HCT116 (cell line): ENCODE data around the gene CAMK2A. TPM values are rescaled to one million over a fixed set of nuclear protein-coding genes. Genes with fewer than 3 reads are reported as not detected.

Experiments used
- ATAC-seq: fragments of 200-7000 bp; cut with Tn5 transposase; 2 replicates; pipeline ENCODE4 v1.9.1; 2020; ENCODE audit warnings: mild to moderate bottlenecking, moderate library complexity
- BruUV-seq: library from RNA; stranded (reverse); fragments of 400-500 nt; replicated peaks from 2 replicates; lab custom pipeline; 2021; lab: Mats Ljungman, UMichigan
- CTCF ChIA-PET: fragments of 300-600 bp; sonication (Branson Sonifier 250); formaldehyde crosslinking; loops from one replicate; lab custom pipeline; 2021; ENCODE audit warnings: antibody characterized with exemption; lab: Charles Lee
- POLR2A ChIA-PET: fragments of 300-600, 350-600 bp; sonication (Branson Sonifier 250); formaldehyde crosslinking; loops from one replicate; lab custom pipeline; 2021; ENCODE audit warnings: antibody characterized with exemption; lab: Charles Lee
- RAD21 ChIA-PET, 2 experiments: fragments of 300-600 bp; sonication (Branson Sonifier 250); formaldehyde crosslinking; loops; one replicate each; lab custom pipeline; 2023; ENCODE audit warnings: low total read pairs in 2 of 2; ENCODE audit not compliant: uncharacterized antibody in 2 of 2, unreplicated experiment in 2 of 2, low non-redundant PET in 1 of 2; lab: Charles Lee
- DNase-seq: peaks from one replicate; pipeline ENCODE4 v3.0.0-alpha.2; 2010; ENCODE audit warnings: low read depth, low spot score
- H2AFZ ChIP-seq: fragments of 200-600 bp; shearing (Covaris generic), sonication (generic); 2 replicates; pipeline ENCODE4 v1.6.1; 2017; ENCODE audit warnings: low read depth, mixed run types, mixed read lengths, antibody characterized with exemption, low read length; ENCODE audit not compliant: poor library complexity, severe bottlenecking
- H3K27ac ChIP-seq: 2 replicates; pipeline ENCODE4 v1.5.1; 2012; ENCODE audit warnings: low read depth, low read length
- H3K27me3 ChIP-seq: fragments of 200-600 bp; sonication (generic); 2 replicates; pipeline ENCODE4 v1.6.1; 2016; ENCODE audit warnings: mixed run types, low read length, mixed read lengths; ENCODE audit not compliant: insufficient read depth
- H3K36me3 ChIP-seq, 2 experiments: fragments of 200-500 bp in 1 of 2; fragments of 200-600 bp in 1 of 2; sonication (Bioruptor generic) in 1 of 2; sonication (generic) in 1 of 2; 2 replicates each; pipeline versions ENCODE4 v1.5.1 to v1.6.1; 2014 to 2016; ENCODE audit warnings: low read length in 2 of 2, inconsistent platforms in 1 of 2, mixed read lengths in 1 of 2, mixed run types in 1 of 2; ENCODE audit not compliant: insufficient read depth in 2 of 2, control insufficient read depth in 1 of 2
- H3K4me1 ChIP-seq, 2 experiments: fragments of 200-600 bp in 1 of 2; sonication (generic) in 1 of 2; 2 replicates each; pipeline versions ENCODE4 v1.5.1 to v1.6.1; 2012 to 2017; ENCODE audit warnings: low read length in 2 of 2, inconsistent platforms in 1 of 2, mild to moderate bottlenecking in 1 of 2, mixed read lengths in 1 of 2, mixed run types in 1 of 2, moderate library complexity in 1 of 2; ENCODE audit not compliant: insufficient read depth in 2 of 2, control insufficient read depth in 1 of 2
- H3K4me2 ChIP-seq: fragments of 200-600 bp; sonication (generic); 2 replicates; pipeline ENCODE4 v1.6.1; 2017; ENCODE audit warnings: mixed run types, low read length, mixed read lengths
- H3K4me3 ChIP-seq, 2 experiments: fragments of 200-600 bp in 1 of 2; sonication (generic) in 1 of 2; replicated peaks in 1 of 2; 2 replicates each; pipeline ENCODE4 v1.5.1; 2011 to 2016; ENCODE audit warnings: low read length in 2 of 2, control low read depth in 1 of 2, low read depth in 1 of 2, mild to moderate bottlenecking in 1 of 2, mixed read lengths in 1 of 2, mixed run types in 1 of 2
- H3K79me2 ChIP-seq: fragments of 200-600 bp; sonication (generic); 2 replicates; pipeline ENCODE4 v1.6.1; 2017; ENCODE audit warnings: mild to moderate bottlenecking, mixed run types, low read length, moderate library complexity, mixed read lengths; ENCODE audit not compliant: insufficient read depth
- H3K9ac ChIP-seq: fragments of 200-600 bp; sonication (generic); 2 replicates; pipeline ENCODE4 v1.6.1; 2016; ENCODE audit warnings: low read length, mixed read lengths
- H3K9me2 ChIP-seq: fragments of 200-600 bp; sonication (generic), shearing (Covaris generic); 2 replicates; pipeline ENCODE4 v1.6.1; 2017; ENCODE audit warnings: mixed run types, mild to moderate bottlenecking, moderate library complexity; ENCODE audit not compliant: insufficient read depth
- H3K9me3 ChIP-seq, 2 experiments: fragments of 200-500 bp in 1 of 2; fragments of 200-600 bp in 1 of 2; sonication (Bioruptor generic) in 1 of 2; sonication (generic) in 1 of 2; 2 replicates each; pipeline ENCODE4 v1.6.1; 2014 to 2017; ENCODE audit warnings: low read length in 2 of 2, mixed read lengths in 2 of 2, inconsistent platforms in 1 of 2, low read depth in 1 of 2, mild to moderate bottlenecking in 1 of 2, mixed run types in 1 of 2, moderate library complexity in 1 of 2; ENCODE audit not compliant: control insufficient read depth in 1 of 2, insufficient read depth in 1 of 2
- H4K20me1 ChIP-seq: fragments of 200-600 bp; sonication (generic), shearing (Covaris generic); 2 replicates; pipeline ENCODE4 v1.6.1; 2017; ENCODE audit warnings: mixed run types, mild to moderate bottlenecking, moderate library complexity; ENCODE audit not compliant: insufficient read depth
- CEBPB ChIP-seq: IDR thresholded peaks from 2 replicates; pipeline ENCODE4 v1.6.1; 2012; ENCODE audit warnings: low read depth
- POLR2A ChIP-seq: IDR thresholded peaks from 2 replicates; pipeline ENCODE4 v1.7.0; 2011; ENCODE audit warnings: borderline replicate concordance; ENCODE audit not compliant: insufficient read depth, insufficient read length; ENCODE audit errors: extremely low read depth
- REST ChIP-seq: IDR thresholded peaks from 2 replicates; pipeline ENCODE4 v1.6.1; 2012; ENCODE audit warnings: low read depth
- SIN3A ChIP-seq: IDR thresholded peaks from 2 replicates; pipeline ENCODE4 v1.6.1; 2012; ENCODE audit warnings: low read depth
- ZBTB33 ChIP-seq: IDR thresholded peaks from 2 replicates; pipeline ENCODE4 v1.6.1; 2011; ENCODE audit warnings: mild to moderate bottlenecking, low read length, moderate library complexity; ENCODE audit not compliant: insufficient replicate concordance; ENCODE audit errors: extremely low read depth
- intact Hi-C: fragments of 100-400 bp; cut with micrococcal nuclease; formaldehyde crosslinking; loops from 2 replicates; pipeline ENCODE4 v1.10.0; 2022
- total RNA-seq: library from RNA; stranded (reverse); gene quantifications from one replicate; pipeline ENCODE4 v1.2.1, GENCODE V29; 2021; ENCODE audit not compliant: unreplicated experiment

Gene CAMK2A
- total RNA-seq, 1 experiment from 2014 or later, result not detected

- TF ChIP-seq ZBTB33 (no peak), SIN3A (no peak), POLR2A (no peak), CEBPB (no peak)
- TF ChIP-seq, all 23 proteins: peak for 0
Observed at GRCh38 chr5:150254363-150254762, 35.2 kb downstream of the CAMK2A start (continued).

GRCh38 chr5:150253416-150254208 lies 36.0 kb downstream of the CAMK2A start:
- BruUV-seq, result no TSS peak
- ChIA-PET CTCF (no interaction called here), POLR2A (no interaction called here), RAD21 (no interaction called here)
- Histone ChIP-seq H3K36me3 (no peaks in the 10 kb centered on the region), H3K27me3 (no peaks in the 10 kb centered on the region), H3K9me2 (no peaks in the 10 kb centered on the region), H3K79me2 (no peaks in the 10 kb centered on the region), H3K4me1 (no peaks in the 10 kb centered on the region), H3K9me3 (no peaks in the 10 kb centered on the region), H2AFZ (no peak overlapping the region), H3K9ac (no peak overlapping the region), H3K27ac (no peak overlapping the region), H3K4me3 (no peak overlapping the region), H3K4me2 (no peak overlapping the region), H4K20me1 (no peaks in the 10 kb centered on the region)
- ATAC-seq (no peak), DNase-seq (no peak)
- TF ChIP-seq REST (no peak), POLR2A (no peak)
- intact Hi-C loops, result no loop called here
